IMR-90 (cell line): Measurements from ENCODE around the gene NCOA3. TPM values are rescaled to one million over a fixed set of nuclear protein-coding genes. Genes with fewer than 3 reads are reported as not detected.

Experiments
- ATAC-seq: fragments of 200-7000 bp; cut with Tn5 transposase; 2 replicates; pipeline ENCODE4 v1.9.1; 2020; ENCODE audit warnings: low read depth, mild to moderate bottlenecking, moderate library complexity
- BruUV-seq: library from RNA; stranded (reverse); fragments of 400-500 nt; replicated peaks from 2 replicates; lab custom pipeline; 2021; lab: Mats Ljungman, UMichigan
- CTCF ChIA-PET: fragments of 300-600 bp; formaldehyde crosslinking; extraction: SDS; loops from one replicate; lab custom pipeline; 2021; ENCODE audit warnings: antibody characterized with exemption; lab: Yijun Ruan, JAX
- POLR2A ChIA-PET: fragments of 300-600 bp; sonication (Branson Sonifier 250); formaldehyde crosslinking; loops from one replicate; lab custom pipeline; 2022; ENCODE audit warnings: antibody characterized with exemption; ENCODE audit not compliant: unreplicated experiment; lab: Charles Lee
- DNase-seq: peaks from one replicate; pipeline ENCODE4 v3.0.0; 2013
- H2AFZ ChIP-seq: replicated peaks from 2 replicates; pipeline ENCODE3; 2013; ENCODE audit warnings: low read length, mild to moderate bottlenecking; ENCODE audit not compliant: poor library complexity
- H2AK5ac ChIP-seq: 2 replicates; pipeline ENCODE4 v1.6.1; 2013; ENCODE audit warnings: low read depth, low read length, inconsistent platforms
- H2AK9ac ChIP-seq: replicated peaks from 2 replicates; pipeline ENCODE3; 2013; ENCODE audit warnings: mild to moderate bottlenecking, low read depth, low read length, moderate library complexity; ENCODE audit not compliant: poor library complexity
- H2BK120ac ChIP-seq: 2 replicates; pipeline ENCODE4 v1.6.1; 2013; ENCODE audit warnings: low read depth, low read length, inconsistent platforms
- H2BK15ac ChIP-seq: 3 replicates; pipeline ENCODE4 v1.6.1; 2013; ENCODE audit warnings: low read depth, low read length, inconsistent platforms
- H2BK20ac ChIP-seq: 2 replicates; pipeline ENCODE4 v1.6.1; 2013; ENCODE audit warnings: low read depth, mild to moderate bottlenecking, inconsistent platforms, low read length, moderate library complexity
- H2BK5ac ChIP-seq: 2 replicates; pipeline ENCODE4 v1.6.1; 2013; ENCODE audit warnings: mild to moderate bottlenecking, low read depth, low read length, inconsistent platforms; ENCODE audit not compliant: poor library complexity, severe bottlenecking
- H3K14ac ChIP-seq: replicated peaks from 2 replicates; pipeline ENCODE4 v1.6.1; 2013; ENCODE audit warnings: low read depth, low read length, inconsistent platforms
- H3K18ac ChIP-seq: 2 replicates; pipeline ENCODE4 v1.6.1; 2013; ENCODE audit warnings: low read depth, low read length, control low read depth
- H3K23ac ChIP-seq: 2 replicates; pipeline ENCODE4 v1.6.1; 2013; ENCODE audit warnings: low read depth, low read length, inconsistent platforms
- H3K27ac ChIP-seq: 2 replicates; pipeline ENCODE4 v1.5.1; 2013; ENCODE audit warnings: mild to moderate bottlenecking, control low read depth, low read length; ENCODE audit not compliant: insufficient read depth
- H3K27me3 ChIP-seq: 2 replicates; pipeline ENCODE4 v1.6.1; 2013; ENCODE audit warnings: low read length; ENCODE audit not compliant: control insufficient read depth, insufficient read depth
- H3K36me3 ChIP-seq: 2 replicates; pipeline ENCODE4 v1.6.1; 2013; ENCODE audit warnings: low read length, mixed read lengths; ENCODE audit not compliant: control insufficient read depth, insufficient read depth
- H3K4ac ChIP-seq: 2 replicates; pipeline ENCODE4 v1.6.1; 2013; ENCODE audit warnings: low read depth, low read length, inconsistent platforms
- H3K4me1 ChIP-seq: 2 replicates; pipeline ENCODE4 v1.6.1; 2013; ENCODE audit warnings: low read length, mixed read lengths; ENCODE audit not compliant: control insufficient read depth, insufficient read depth
- H3K4me2 ChIP-seq: 2 replicates; pipeline ENCODE4 v1.6.1; 2013; ENCODE audit warnings: low read depth, mild to moderate bottlenecking, control low read depth, low read length, moderate library complexity
- H3K4me3 ChIP-seq: 2 replicates; pipeline ENCODE4 v1.5.1; 2013; ENCODE audit warnings: low read depth, mild to moderate bottlenecking, control low read depth, low read length, moderate library complexity; ENCODE audit not compliant: insufficient read depth
- H3K56ac ChIP-seq: 2 replicates; pipeline ENCODE4 v1.6.1; 2013; ENCODE audit warnings: low read length, inconsistent platforms; ENCODE audit not compliant: insufficient read depth; ENCODE audit errors: extremely low read depth
- H3K79me1 ChIP-seq, 2 experiments: 2 replicates each; pipeline ENCODE4 v1.6.1; 2013; ENCODE audit warnings: low read length in 2 of 2, inconsistent platforms in 1 of 2, low read depth in 1 of 2
- H3K9ac ChIP-seq: 2 replicates; pipeline ENCODE4 v1.6.1; 2013; ENCODE audit warnings: low read depth, low read length, control low read depth
- H3K9me1 ChIP-seq: 2 replicates; pipeline ENCODE4 v1.6.1; 2013; ENCODE audit warnings: low read length, inconsistent platforms; ENCODE audit not compliant: insufficient read depth
- H3K9me3 ChIP-seq: 2 replicates; pipeline ENCODE4 v1.6.1; 2013; ENCODE audit warnings: low read length; ENCODE audit not compliant: control insufficient read depth, insufficient read depth
- H4K20me1 ChIP-seq: 2 replicates; pipeline ENCODE4 v1.6.1; 2013; ENCODE audit warnings: low read length, inconsistent platforms; ENCODE audit not compliant: insufficient read depth
- H4K5ac ChIP-seq: 2 replicates; pipeline ENCODE4 v1.6.1; 2013; ENCODE audit warnings: mild to moderate bottlenecking, low read depth, low read length, control low read depth
- H4K8ac ChIP-seq, 2 experiments: 2 replicates each; pipeline ENCODE4 v1.6.1; 2013; ENCODE audit warnings: low read depth in 2 of 2, low read length in 2 of 2, control low read depth in 1 of 2, inconsistent platforms in 1 of 2
- H4K91ac ChIP-seq: 2 replicates; pipeline ENCODE4 v1.6.1; 2013; ENCODE audit warnings: low read depth, low read length, inconsistent platforms; ENCODE audit not compliant: insufficient read depth
- BHLHE40 ChIP-seq: fragments of 150-350 bp; IDR thresholded peaks from 2 replicates; pipeline ENCODE4 v1.6.1; 2016; ENCODE audit warnings: mild to moderate bottlenecking, low read depth, low read length
- CEBPB ChIP-seq: IDR thresholded peaks from 2 replicates; pipeline ENCODE4 v1.6.1; 2012; ENCODE audit warnings: low read depth, low read length, improper control_type of control experiment
- CTCF ChIP-seq: conservative IDR thresholded peaks from 2 replicates; pipeline ENCODE4 v1.5.1; 2012; ENCODE audit warnings: mild to moderate bottlenecking, low read depth, low read length, improper control_type of control experiment
- ELK1 ChIP-seq: fragments of 150-350 bp; IDR thresholded peaks from 2 replicates; pipeline ENCODE4 v1.6.1; 2016; ENCODE audit warnings: low read depth, mild to moderate bottlenecking, low read length, moderate library complexity, borderline replicate concordance
- FOS ChIP-seq: fragments of 150-350 bp; IDR thresholded peaks from 2 replicates; pipeline ENCODE4 v1.6.1; 2016; ENCODE audit warnings: low read depth, low read length
- MAFK ChIP-seq: IDR thresholded peaks from 2 replicates; pipeline ENCODE4 v1.6.1; 2012; ENCODE audit warnings: low read depth, low read length, improper control_type of control experiment
- MXI1 ChIP-seq: IDR thresholded peaks from 2 replicates; pipeline ENCODE4 v1.6.1; 2012; ENCODE audit warnings: low read depth, mild to moderate bottlenecking, low read length, moderate library complexity, borderline replicate concordance
- NFE2L2 ChIP-seq: fragments of 150-350 bp; IDR thresholded peaks from 2 replicates; pipeline ENCODE4 v1.6.1; 2016; ENCODE audit warnings: low read depth, mild to moderate bottlenecking, low read length
- POLR2A ChIP-seq: IDR thresholded peaks from 2 replicates; pipeline ENCODE4 v1.6.1; 2012; ENCODE audit warnings: mild to moderate bottlenecking, low read depth, low read length
- RAD21 ChIP-seq: IDR thresholded peaks from 2 replicates; pipeline ENCODE4 v1.6.1; 2012; ENCODE audit warnings: low read length, improper control_type of control experiment
- RCOR1 ChIP-seq: IDR thresholded peaks from 2 replicates; pipeline ENCODE4 v1.6.1; 2012; ENCODE audit warnings: mild to moderate bottlenecking, low read length, improper control_type of control experiment; ENCODE audit not compliant: insufficient replicate concordance
- SMC3 ChIP-seq: fragments of 150-350 bp; IDR thresholded peaks from 2 replicates; pipeline ENCODE4 v1.6.1; 2016; ENCODE audit warnings: low read depth, mild to moderate bottlenecking, antibody characterized with exemption, low read length, moderate library complexity
- WGBS, 2 experiments: methylation state at CpG; one replicate each; pipeline versions ENCODE4 v1.1.5 to v1.1.7; 2013; ENCODE audit warnings: missing lambda C conversion rate in 2 of 2; ENCODE audit not compliant: insufficient read length in 1 of 2; ENCODE audit errors: extremely low coverage in 2 of 2; 5-methylcytosine and 5-hydroxymethylcytosine counted together
- dilution Hi-C: fragments of 300-500 bp; cut with HindIII; formaldehyde crosslinking; loops from one replicate; pipeline ENCODE4 v1.14.3; 2018; ENCODE audit warnings: low sequenced_read_pairs; ENCODE audit not compliant: unreplicated experiment
- in situ Hi-C: fragments of 300-500 bp; cut with MboI; formaldehyde crosslinking; loops from 3 replicates; pipeline ENCODE4 v1.14.3; 2019; ENCODE audit warnings: low sequenced_read_pairs, inconsistent platforms, mixed read lengths
- intact Hi-C: fragments of 100-400 bp; cut with micrococcal nuclease; formaldehyde crosslinking; loops from 2 replicates; pipeline ENCODE4 v1.10.0; 2022
- polyA plus RNA-seq, 3 experiments: library from polyadenylated mRNA; depleted of rRNA; stranded (reverse); fragments of >200 nt; gene quantifications; 2 replicates each; pipeline ENCODE4 v1.2.3, GENCODE V29; 2012; ENCODE audit warnings: low replicate concordance in 1 of 3
- total RNA-seq: library from RNA; depleted of rRNA; stranded (reverse); fragments of >200 nt; gene quantifications from 2 replicates; pipeline ENCODE4 v1.2.3, GENCODE V29; 2012
- TF ChIP-seq, protein P1 (sequence below): fragments of 150-350 bp; IDR thresholded peaks from 2 replicates; pipeline ENCODE4 v1.6.1; 2017; ENCODE audit warnings: mild to moderate bottlenecking, antibody characterized with exemption, low read length, low read depth

The NCOA3 gene
- total and polyA plus RNA-seq, 2 of the 4 experiments (the other 2 are of a cell fraction), result 8.8 to 29.0 TPM

- dilution Hi-C loops, result no loop called here
- Histone ChIP-seq H3K4me3 (no peak overlapping the region), H3K56ac (no peak overlapping the region), H4K91ac (no peak overlapping the region), H3K27ac (no peak overlapping the region), H4K8ac (no peak overlapping the region), H2BK5ac (no peak overlapping the region), H2AK5ac (no peak overlapping the region), H2BK15ac (no peak overlapping the region), H4K20me1 (peaks cover 49% of the 10 kb centered on the region), H2AFZ (no peak overlapping the region), H2AK9ac (no peak overlapping the region), H3K23ac (no peak overlapping the region), H3K4me1 (peaks cover 2% of the 10 kb centered on the region; the same call in 1 of the 2 replicates), H3K27me3 (no peaks in the 10 kb centered on the region), H3K79me1 (peaks cover 8 to 53% of the 10 kb centered on the region in 2 experiments), H2BK120ac (no peak overlapping the region), H3K4ac (no peak overlapping the region), H3K9ac (no peak overlapping the region), H2BK20ac (no peak overlapping the region), H3K9me3 (no peaks in the 10 kb centered on the region), H3K18ac (no peak overlapping the region), H3K4me2 (no peak overlapping the region), H3K14ac (no peak overlapping the region), H3K9me1 (peaks cover 3% of the 10 kb centered on the region; the same call in 1 of the 2 replicates), H4K5ac (no peak overlapping the region), H3K36me3 (no peaks in the 10 kb centered on the region)
- ATAC-seq (no peak), DNase-seq (no peak)
- ChIA-PET CTCF (no interaction called here), POLR2A (no interaction called here)
- WGBS, 2 experiments, result no CpG with 5 or more reads among the region's 2 CpGs
- TF ChIP-seq RAD21 (no peak), CEBPB (no peak), FOS (no peak), RCOR1 (no peak), ELK1 (no peak), BHLHE40 (no peak), POLR2A (no peak), MXI1 (no peak), NFE2L2 (no peak), SMC3 (no peak), MAFK (no peak), CTCF (no peak)
- TF ChIP-seq, protein P1, sequence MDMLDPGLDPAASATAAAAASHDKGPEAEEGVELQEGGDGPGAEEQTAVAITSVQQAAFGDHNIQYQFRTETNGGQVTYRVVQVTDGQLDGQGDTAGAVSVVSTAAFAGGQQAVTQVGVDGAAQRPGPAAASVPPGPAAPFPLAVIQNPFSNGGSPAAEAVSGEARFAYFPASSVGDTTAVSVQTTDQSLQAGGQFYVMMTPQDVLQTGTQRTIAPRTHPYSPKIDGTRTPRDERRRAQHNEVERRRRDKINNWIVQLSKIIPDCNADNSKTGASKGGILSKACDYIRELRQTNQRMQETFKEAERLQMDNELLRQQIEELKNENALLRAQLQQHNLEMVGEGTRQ, result no peak
- in situ Hi-C loops, result no loop called here
- intact Hi-C loops, result no loop called here
- no TSS peak for BruUV-seq
These were observed 5.2 kb downstream of the NCOA3 start for GRCh38 chr20:47506850-47507249.
